Measurements from ENCODE around the gene SHC3.

DNA sequence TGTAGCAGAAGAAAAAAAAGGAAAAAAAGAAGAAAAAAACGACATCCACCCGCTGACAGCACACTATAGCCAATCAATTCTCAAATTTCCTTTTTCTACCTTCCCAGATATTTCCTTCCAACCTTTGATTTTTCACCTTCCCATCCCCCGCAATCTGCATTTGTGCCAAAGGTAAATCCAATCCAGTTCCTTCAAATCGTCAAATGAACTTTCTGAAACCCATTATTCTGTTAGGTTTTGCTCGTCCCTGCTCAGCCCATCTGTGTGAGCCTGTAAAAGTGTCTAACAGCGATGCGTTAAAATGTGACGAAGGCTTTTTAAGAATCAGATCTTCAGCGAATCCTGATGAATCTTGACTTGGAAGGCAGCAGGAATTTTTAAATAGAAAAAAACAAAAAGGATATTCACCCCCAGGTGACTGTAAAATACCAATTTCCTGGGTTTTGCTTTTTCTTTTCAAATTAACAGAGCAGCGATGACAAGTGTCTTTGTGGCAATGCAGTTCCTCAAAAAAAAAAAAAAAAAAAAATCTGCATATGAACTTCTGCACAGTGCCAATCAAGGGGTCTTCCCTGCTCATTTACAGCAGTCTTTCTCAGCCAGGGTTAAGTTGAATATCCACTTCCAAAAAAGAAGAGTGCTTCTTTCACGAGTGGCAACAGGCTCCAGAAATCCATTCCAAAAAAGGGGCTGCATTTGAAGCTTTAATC, 367 bp upstream of the SHC3 start:
- TF ChIP-seq POLR2A (IDR thresholded peaks at IDR 0.05), result no peak
- TF ChIP-seq, protein P1, sequence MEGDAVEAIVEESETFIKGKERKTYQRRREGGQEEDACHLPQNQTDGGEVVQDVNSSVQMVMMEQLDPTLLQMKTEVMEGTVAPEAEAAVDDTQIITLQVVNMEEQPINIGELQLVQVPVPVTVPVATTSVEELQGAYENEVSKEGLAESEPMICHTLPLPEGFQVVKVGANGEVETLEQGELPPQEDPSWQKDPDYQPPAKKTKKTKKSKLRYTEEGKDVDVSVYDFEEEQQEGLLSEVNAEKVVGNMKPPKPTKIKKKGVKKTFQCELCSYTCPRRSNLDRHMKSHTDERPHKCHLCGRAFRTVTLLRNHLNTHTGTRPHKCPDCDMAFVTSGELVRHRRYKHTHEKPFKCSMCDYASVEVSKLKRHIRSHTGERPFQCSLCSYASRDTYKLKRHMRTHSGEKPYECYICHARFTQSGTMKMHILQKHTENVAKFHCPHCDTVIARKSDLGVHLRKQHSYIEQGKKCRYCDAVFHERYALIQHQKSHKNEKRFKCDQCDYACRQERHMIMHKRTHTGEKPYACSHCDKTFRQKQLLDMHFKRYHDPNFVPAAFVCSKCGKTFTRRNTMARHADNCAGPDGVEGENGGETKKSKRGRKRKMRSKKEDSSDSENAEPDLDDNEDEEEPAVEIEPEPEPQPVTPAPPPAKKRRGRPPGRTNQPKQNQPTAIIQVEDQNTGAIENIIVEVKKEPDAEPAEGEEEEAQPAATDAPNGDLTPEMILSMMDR (IDR thresholded peaks at IDR 0.05), result no peak
- no peak for TF ChIP-seq EP300 (IDR thresholded peaks at IDR 0.05)

Data from upper lobe of left lung (tissue), 4 donors.